Gastrocnemius medialis (tissue), 4 donors: ENCODE measurements around the gene DHRS1.

Experiments used
- POLR2A ChIP-seq, 2 donors: fragments of 450-650 bp; IDR thresholded peaks; one replicate each; pipeline ENCODE4 v1.6.1; 2017; ENCODE audit warnings: antibody characterized with exemption in 2 of 2, mild to moderate bottlenecking in 2 of 2, moderate library complexity in 2 of 2
- TF ChIP-seq, protein P1 (sequence below), 5 experiments: fragments of 450-650 bp in 3 of 5; fragments of 200-600 bp in 2 of 5; sonication (generic) in 2 of 5; IDR thresholded peaks in 4 of 5; conservative IDR thresholded peaks in 1 of 5; 1 replicate in 4 of 5; 2 replicates in 1 of 5; pipeline ENCODE4 v1.5.1; 2016 to 2019; ENCODE audit warnings: antibody characterized with exemption in 5 of 5, mild to moderate bottlenecking in 3 of 5, moderate library complexity in 3 of 5

GRCh38 chr14:24307575-24308341 is 8.2 kb upstream of the DHRS1 start, which contains the start of gene CIDEB:
- TF ChIP-seq, protein P1, sequence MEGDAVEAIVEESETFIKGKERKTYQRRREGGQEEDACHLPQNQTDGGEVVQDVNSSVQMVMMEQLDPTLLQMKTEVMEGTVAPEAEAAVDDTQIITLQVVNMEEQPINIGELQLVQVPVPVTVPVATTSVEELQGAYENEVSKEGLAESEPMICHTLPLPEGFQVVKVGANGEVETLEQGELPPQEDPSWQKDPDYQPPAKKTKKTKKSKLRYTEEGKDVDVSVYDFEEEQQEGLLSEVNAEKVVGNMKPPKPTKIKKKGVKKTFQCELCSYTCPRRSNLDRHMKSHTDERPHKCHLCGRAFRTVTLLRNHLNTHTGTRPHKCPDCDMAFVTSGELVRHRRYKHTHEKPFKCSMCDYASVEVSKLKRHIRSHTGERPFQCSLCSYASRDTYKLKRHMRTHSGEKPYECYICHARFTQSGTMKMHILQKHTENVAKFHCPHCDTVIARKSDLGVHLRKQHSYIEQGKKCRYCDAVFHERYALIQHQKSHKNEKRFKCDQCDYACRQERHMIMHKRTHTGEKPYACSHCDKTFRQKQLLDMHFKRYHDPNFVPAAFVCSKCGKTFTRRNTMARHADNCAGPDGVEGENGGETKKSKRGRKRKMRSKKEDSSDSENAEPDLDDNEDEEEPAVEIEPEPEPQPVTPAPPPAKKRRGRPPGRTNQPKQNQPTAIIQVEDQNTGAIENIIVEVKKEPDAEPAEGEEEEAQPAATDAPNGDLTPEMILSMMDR (IDR thresholded peaks at IDR 0.05 in 4 of 5, conservative IDR thresholded peaks at IDR 0.05 in 1 of 5) = peak; percentile 50 to 92 (median 72)
- no peak for TF ChIP-seq POLR2A (IDR thresholded peaks at IDR 0.05)
